Natural killer cell (primary cell): Measurements from ENCODE around the gene MARCHF11. TPM values are rescaled to one million over a fixed set of nuclear protein-coding genes. Genes with fewer than 3 reads are reported as not detected.

Source experiments
- ATAC-seq, 3 donors: fragments of 150-1000 bp in 2 of 3; fragments of 200-7000 bp in 1 of 3; cut with Tn5 transposase; 1 replicate in 1 of 3; 2 replicates in 2 of 3; pipeline ENCODE4 v1.10.0; 2021; ENCODE audit warnings: mild to moderate bottlenecking in 2 of 3, moderate library complexity in 2 of 3
- DNase-seq, 2 donors: peaks; one replicate each; pipeline versions ENCODE4 v3.0.0 to v3.0.0-alpha.2; 2013 to 2021; ENCODE audit warnings: mixed read lengths in 1 of 2
- H3K27ac ChIP-seq: one replicate; pipeline ENCODE4 v1.5.1; 2013; ENCODE audit warnings: mild to moderate bottlenecking, low read length
- H3K27me3 ChIP-seq: one replicate; pipeline ENCODE4 v1.6.1; 2013; ENCODE audit warnings: low read length; ENCODE audit not compliant: control insufficient read depth, insufficient read depth
- H3K36me3 ChIP-seq: one replicate; pipeline ENCODE4 v1.6.1; 2013; ENCODE audit warnings: low read length; ENCODE audit not compliant: control insufficient read depth, insufficient read depth
- H3K4me1 ChIP-seq: one replicate; pipeline ENCODE4 v1.6.1; 2013; ENCODE audit warnings: low read length; ENCODE audit not compliant: control insufficient read depth, insufficient read depth
- H3K4me3 ChIP-seq: one replicate; pipeline ENCODE4 v1.5.1; 2013; ENCODE audit warnings: low read length
- H3K9me3 ChIP-seq: one replicate; pipeline ENCODE4 v1.6.1; 2013; ENCODE audit warnings: low read length; ENCODE audit not compliant: control insufficient read depth, insufficient read depth
- H3K27ac Mint-ChIP-seq, 2 donors: one replicate each; pipeline ENCODE4 v1.8.0; 2022; ENCODE audit warnings: mild to moderate bottlenecking in 2 of 2, mixed read lengths in 2 of 2, moderate library complexity in 1 of 2
- H3K27me3 Mint-ChIP-seq, 2 donors: one replicate each; pipeline ENCODE4 v1.8.0; 2022; ENCODE audit warnings: low read depth in 2 of 2, mixed read lengths in 2 of 2
- H3K36me3 Mint-ChIP-seq: one replicate; pipeline ENCODE4 v1.8.0; 2022; ENCODE audit warnings: mixed read lengths
- H3K4me1 Mint-ChIP-seq, 2 donors: one replicate each; pipeline ENCODE4 v1.8.0; 2022; ENCODE audit warnings: mixed read lengths in 2 of 2
- H3K4me3 Mint-ChIP-seq: one replicate; pipeline ENCODE4 v1.8.0; 2022; ENCODE audit warnings: mild to moderate bottlenecking, moderate library complexity, mixed read lengths
- H3K9me3 Mint-ChIP-seq, 2 donors: one replicate each; pipeline ENCODE4 v1.8.0; 2022; ENCODE audit warnings: mixed read lengths in 2 of 2
- WGBS: methylation state at CpG from one replicate; pipeline ENCODE4 v1.1.7; 2013; ENCODE audit warnings: missing lambda C conversion rate; ENCODE audit not compliant: insufficient coverage; 5-methylcytosine and 5-hydroxymethylcytosine counted together
- intact Hi-C: fragments of 100-400 bp; cut with micrococcal nuclease; formaldehyde crosslinking; loops from one replicate; pipeline ENCODE4 v1.14.2; 2022
- total RNA-seq, 4 donors: library from RNA; stranded (reverse); fragments of 120-200 nt in 1 of 4; gene quantifications; one replicate each; pipeline versions ENCODE4 v1.2.3 to v1.2.4, GENCODE V29; 2013 to 2022
- TF ChIP-seq, protein P1 (sequence below): fragments of 200-600 bp; IDR thresholded peaks from one replicate; pipeline ENCODE4 v1.8.0; 2022; ENCODE audit warnings: antibody characterized with exemption

MARCHF11 gene
- total RNA-seq, 3 donors from 2014 or later (not counting 1 experiment from before 2014, with no cell fraction given): not detected

DNA sequence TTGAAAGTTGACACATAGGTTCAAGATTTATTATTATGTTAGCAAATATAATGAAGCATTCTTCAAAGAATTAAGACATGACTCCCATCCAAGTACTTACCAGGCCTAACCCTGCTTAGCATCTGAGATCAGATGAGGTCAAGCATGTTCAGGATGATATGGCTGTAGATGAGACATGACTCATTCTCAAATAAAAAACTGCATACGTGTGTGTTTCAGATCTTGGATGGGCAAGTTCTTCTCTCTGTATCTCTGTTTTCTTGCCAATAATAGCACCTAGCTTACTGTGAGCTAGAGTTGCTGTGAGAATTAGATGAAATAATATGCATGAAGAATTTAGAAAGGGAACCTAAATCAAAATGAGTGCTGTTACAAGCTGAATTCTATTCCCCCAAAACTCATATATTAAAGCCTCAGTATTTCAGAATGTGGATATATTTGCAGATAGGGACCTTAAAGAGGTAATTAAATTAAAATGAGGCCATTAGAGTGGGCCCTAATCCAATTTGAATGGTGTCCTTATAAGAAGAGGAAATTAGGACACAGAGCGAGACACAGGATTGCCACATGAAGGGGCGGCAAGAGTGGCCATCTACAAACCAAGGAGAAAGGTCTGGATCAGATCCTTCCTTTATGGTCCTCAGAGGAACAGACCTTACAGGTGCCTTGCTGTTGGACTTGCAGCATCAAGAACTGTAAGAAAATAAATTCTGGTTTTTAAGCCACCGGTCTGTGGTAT lies 146.2 kb downstream of the MARCHF11 start:
- Histone ChIP-seq H3K4me1 (no peaks in the 10 kb centered on the region), H3K9me3 (no peaks in the 10 kb centered on the region), H3K4me3 (no peak overlapping the region), H3K27ac (no peak overlapping the region), H3K36me3 (no peaks in the 10 kb centered on the region), H3K27me3 (no peaks in the 10 kb centered on the region)
- H3K36me3 Mint-ChIP-seq: no peaks in the 10 kb centered on the region
- WGBS: 88% methylated on average over 4 of the region's 4 CpGs
- no peaks in the 10 kb centered on the region for H3K27me3 Mint-ChIP-seq
- intact Hi-C loops: no loop called here
- DNase-seq: no peak
- ATAC-seq: no peak
- no peaks in the 10 kb centered on the region for H3K4me1 Mint-ChIP-seq
- TF ChIP-seq, protein P1, sequence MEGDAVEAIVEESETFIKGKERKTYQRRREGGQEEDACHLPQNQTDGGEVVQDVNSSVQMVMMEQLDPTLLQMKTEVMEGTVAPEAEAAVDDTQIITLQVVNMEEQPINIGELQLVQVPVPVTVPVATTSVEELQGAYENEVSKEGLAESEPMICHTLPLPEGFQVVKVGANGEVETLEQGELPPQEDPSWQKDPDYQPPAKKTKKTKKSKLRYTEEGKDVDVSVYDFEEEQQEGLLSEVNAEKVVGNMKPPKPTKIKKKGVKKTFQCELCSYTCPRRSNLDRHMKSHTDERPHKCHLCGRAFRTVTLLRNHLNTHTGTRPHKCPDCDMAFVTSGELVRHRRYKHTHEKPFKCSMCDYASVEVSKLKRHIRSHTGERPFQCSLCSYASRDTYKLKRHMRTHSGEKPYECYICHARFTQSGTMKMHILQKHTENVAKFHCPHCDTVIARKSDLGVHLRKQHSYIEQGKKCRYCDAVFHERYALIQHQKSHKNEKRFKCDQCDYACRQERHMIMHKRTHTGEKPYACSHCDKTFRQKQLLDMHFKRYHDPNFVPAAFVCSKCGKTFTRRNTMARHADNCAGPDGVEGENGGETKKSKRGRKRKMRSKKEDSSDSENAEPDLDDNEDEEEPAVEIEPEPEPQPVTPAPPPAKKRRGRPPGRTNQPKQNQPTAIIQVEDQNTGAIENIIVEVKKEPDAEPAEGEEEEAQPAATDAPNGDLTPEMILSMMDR: no peak
- peaks cover 3 to 9% of the 10 kb centered on the region in 2 donors for H3K9me3 Mint-ChIP-seq
- no peak overlapping the region for H3K4me3 Mint-ChIP-seq
- H3K27ac Mint-ChIP-seq: no peak overlapping the region

GRCh38 chr5:16028708-16029107 lies 150.9 kb downstream of the MARCHF11 start:
- no peaks in the 10 kb centered on the region for H3K36me3 Mint-ChIP-seq
- ATAC-seq: no peak

GRCh38 chr5:16025681-16026080 lies 153.9 kb downstream of the MARCHF11 start:
- DNase-seq (no peak), ATAC-seq (no peak)
- H3K9me3 ChIP-seq: peaks cover 6% of the 10 kb centered on the region
- Mint-ChIP-seq H3K4me3 (no peak overlapping the region), H3K9me3 (peaks cover 6 to 11% of the 10 kb centered on the region in 2 donors), H3K4me1 (no peaks in the 10 kb centered on the region), H3K36me3 (no peaks in the 10 kb centered on the region), H3K27ac (no peak overlapping the region), H3K27me3 (no peaks in the 10 kb centered on the region)
- TF ChIP-seq, protein P1: no peak
- H3K4me3 ChIP-seq: no peak overlapping the region
- H3K4me1 ChIP-seq: no peaks in the 10 kb centered on the region
- intact Hi-C loops: no loop called here
- H3K36me3 ChIP-seq: no peaks in the 10 kb centered on the region
- no peaks in the 10 kb centered on the region for H3K27me3 ChIP-seq
- no peak overlapping the region for H3K27ac ChIP-seq

More at GRCh38 chr5:16028708-16029107, 150.9 kb downstream of the MARCHF11 start:
- H3K27ac ChIP-seq: no peak overlapping the region
- no peaks in the 10 kb centered on the region for H3K36me3 ChIP-seq
- DNase-seq: no peak
- H3K4me3 ChIP-seq: no peak overlapping the region
- H3K27me3 ChIP-seq: no peaks in the 10 kb centered on the region
- Mint-ChIP-seq H3K4me1 (no peaks in the 10 kb centered on the region), H3K9me3 (peaks cover 2 to 8% of the 10 kb centered on the region in 2 donors), H3K4me3 (no peak overlapping the region), H3K27ac (no peak overlapping the region), H3K27me3 (no peaks in the 10 kb centered on the region)
- peaks cover 6% of the 10 kb centered on the region for H3K9me3 ChIP-seq
- TF ChIP-seq, protein P1: no peak
- H3K4me1 ChIP-seq: no peaks in the 10 kb centered on the region
- intact Hi-C loops: no loop called here
- 75% methylated on average over 3 of the region's 3 CpGs for WGBS

GRCh38 chr5:16018970-16019369 lies 160.6 kb downstream of the MARCHF11 start:
- Histone ChIP-seq H3K27me3 (no peaks in the 10 kb centered on the region), H3K36me3 (no peaks in the 10 kb centered on the region), H3K4me3 (no peak overlapping the region), H3K27ac (no peak overlapping the region), H3K9me3 (peaks cover 14% of the 10 kb centered on the region), H3K4me1 (no peaks in the 10 kb centered on the region)
- Mint-ChIP-seq H3K4me3 (no peak overlapping the region), H3K27me3 (no peaks in the 10 kb centered on the region), H3K36me3 (peaks cover 8% of the 10 kb centered on the region), H3K4me1 (no peaks in the 10 kb centered on the region), H3K9me3 (peaks cover 16 to 23% of the 10 kb centered on the region in 2 donors), H3K27ac (no peak overlapping the region)
- no peak for ATAC-seq
- WGBS: 79% methylated on average over 3 of the region's 3 CpGs
- intact Hi-C loops: no loop called here
- no peak for DNase-seq
- TF ChIP-seq, protein P1: no peak
